Measurements from ENCODE around the gene TBC1D20.
A peak's percentile ranks its signal among the peaks of the same experiment; 100 is the strongest.
"Not testable (repeated sequence)": the region's sequence is repeated elsewhere in the genome, so short reads cannot be mapped to it uniquely, and the experiment has no call there.

Gene TBC1D20

GRCh38 chr20:479487-479886 is 17.2 kb upstream of the TBC1D20 start:
- peak overlapping the region; percentile 79 for H3K27ac ChIP-seq
- TF ChIP-seq CTCF (conservative IDR thresholded peaks at IDR 0.05): no peak

- peak overlapping the region; percentile 79 for H3K27ac ChIP-seq
- TF ChIP-seq CTCF (conservative IDR thresholded peaks at IDR 0.05): peak; percentile 78
These were observed 16.7 kb upstream of the TBC1D20 start for GRCh38 chr20:478949-479429.

- TF ChIP-seq CTCF (conservative IDR thresholded peaks at IDR 0.05): no peak
- H3K27ac ChIP-seq: peak overlapping the region; percentile 79
These were observed 15.9 kb upstream of the TBC1D20 start for GRCh38 chr20:478010-478948.

GRCh38 chr20:476561-477249 is 14.4 kb upstream of the TBC1D20 start:
- H3K27ac ChIP-seq: not testable (repeated sequence)

- H3K27ac ChIP-seq: no peak overlapping the region
- TF ChIP-seq CTCF (conservative IDR thresholded peaks at IDR 0.05): no peak
These were observed 13.4 kb upstream of the TBC1D20 start for GRCh38 chr20:475463-476357.

GRCh38 chr20:474581-474980 is 12.2 kb upstream of the TBC1D20 start:
- no peak for TF ChIP-seq CTCF (conservative IDR thresholded peaks at IDR 0.05)

GRCh38 chr20:472889-473292 is 10.6 kb upstream of the TBC1D20 start:
- no peak overlapping the region for H3K27ac ChIP-seq
- no peak for TF ChIP-seq CTCF (conservative IDR thresholded peaks at IDR 0.05)

More at GRCh38 chr20:474581-474980, 12.2 kb upstream of the TBC1D20 start:
- H3K27ac ChIP-seq: no peak overlapping the region
